ENCODE data around the gene ADCY10.

DNA sequence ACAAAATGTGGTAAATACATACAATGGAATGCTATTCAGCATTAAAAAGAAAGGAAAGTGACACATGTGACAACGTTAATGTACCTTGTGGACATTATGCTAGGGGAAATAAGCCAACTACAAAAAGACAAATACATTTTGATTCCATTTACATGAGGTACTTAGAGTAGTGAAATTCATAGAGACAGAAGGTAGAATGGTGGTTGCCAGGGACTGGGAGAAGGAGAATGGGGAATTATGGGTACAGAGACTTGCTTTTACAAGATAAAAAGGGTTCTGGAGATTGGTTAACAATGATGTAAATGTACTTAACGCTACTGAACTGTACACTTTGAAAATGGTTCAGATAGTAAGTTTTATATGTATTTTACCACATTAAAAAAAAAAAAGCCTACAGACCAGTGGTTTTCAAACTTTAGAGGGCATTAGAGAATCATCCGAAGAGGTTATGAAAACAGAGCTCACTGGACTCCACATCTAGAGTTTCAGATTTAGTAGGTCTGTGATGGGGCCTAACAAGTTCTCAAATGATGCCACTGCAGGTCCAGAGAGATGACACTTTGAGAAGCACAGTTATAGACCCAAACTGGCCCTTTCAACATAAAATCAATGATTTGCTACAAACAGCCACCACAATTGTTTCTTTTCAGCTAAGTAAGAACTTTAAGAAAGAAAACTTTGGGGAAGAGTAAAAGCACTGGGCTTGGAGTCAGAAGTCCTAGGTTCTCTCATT lies 9.6 kb upstream of the ADCY10 start:
- TF ChIP-seq POLR2A (IDR thresholded peaks at IDR 0.05; ENCODE audit: low read depth, low read length) = no peak
- no peak for TF ChIP-seq GATA2 (IDR thresholded peaks at IDR 0.05; ENCODE audit: insufficient read depth, insufficient read length, low read depth, low read length)
